DOHH2 (cell line): ENCODE data around the gene RBBP6.

Experiments used
- EZH2phosphoT487 ChIP-seq: fragments of 200-600 bp; sonication (generic); IDR thresholded peaks from 2 replicates; pipeline ENCODE4 v1.6.1; 2017; ENCODE audit warnings: borderline replicate concordance, mild to moderate bottlenecking, antibody characterized with exemption, low read length, moderate library complexity, mixed read lengths
- TF ChIP-seq, protein P1 (sequence below): fragments of 200-600 bp; sonication (generic); IDR thresholded peaks from one replicate; pipeline ENCODE4 v1.5.1; 2014; ENCODE audit warnings: antibody characterized with exemption, mild to moderate bottlenecking, low read depth, low read length; ENCODE audit not compliant: poor library complexity, severe bottlenecking

DNA sequence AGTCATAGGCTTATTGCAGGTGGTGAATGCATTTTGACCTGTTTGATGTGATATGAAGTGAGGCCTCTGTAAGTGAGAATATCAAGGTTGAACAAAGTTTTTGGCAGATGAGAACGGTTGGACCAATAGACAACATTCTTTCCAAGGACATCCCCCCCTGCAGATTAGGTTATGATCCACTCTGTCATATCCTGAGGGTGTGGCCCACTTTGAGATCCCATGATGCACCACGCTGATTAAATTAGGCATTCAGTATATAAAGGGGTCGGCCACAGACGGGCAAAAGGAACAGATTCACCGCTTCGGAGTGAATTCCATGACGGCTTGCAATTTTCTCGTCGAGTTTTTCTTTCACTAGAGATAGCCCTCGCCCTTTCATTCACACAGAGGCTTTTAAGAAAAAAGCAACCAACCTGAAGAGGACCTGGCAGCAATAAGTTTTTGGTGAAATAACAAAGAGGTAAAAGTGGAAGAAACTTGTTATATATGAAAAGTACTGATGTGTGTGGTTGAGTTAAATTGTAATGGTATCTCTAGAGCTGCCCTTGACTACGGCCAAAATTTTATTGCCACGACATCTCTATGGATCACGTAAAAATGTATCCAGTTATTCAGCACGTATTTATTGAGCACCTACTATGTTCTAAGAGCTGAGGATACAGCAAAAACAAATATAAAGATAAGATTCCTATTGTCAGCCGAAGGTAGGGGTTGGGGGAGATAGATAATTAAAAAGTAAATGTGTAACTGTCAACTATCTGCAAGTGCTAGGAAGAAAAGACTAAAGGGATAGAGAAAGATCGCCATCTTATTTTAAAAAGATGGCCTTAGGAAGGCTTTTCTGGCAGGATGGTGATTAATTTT is 1.7 kb upstream of the RBBP6 start:
- TF ChIP-seq, protein P1, sequence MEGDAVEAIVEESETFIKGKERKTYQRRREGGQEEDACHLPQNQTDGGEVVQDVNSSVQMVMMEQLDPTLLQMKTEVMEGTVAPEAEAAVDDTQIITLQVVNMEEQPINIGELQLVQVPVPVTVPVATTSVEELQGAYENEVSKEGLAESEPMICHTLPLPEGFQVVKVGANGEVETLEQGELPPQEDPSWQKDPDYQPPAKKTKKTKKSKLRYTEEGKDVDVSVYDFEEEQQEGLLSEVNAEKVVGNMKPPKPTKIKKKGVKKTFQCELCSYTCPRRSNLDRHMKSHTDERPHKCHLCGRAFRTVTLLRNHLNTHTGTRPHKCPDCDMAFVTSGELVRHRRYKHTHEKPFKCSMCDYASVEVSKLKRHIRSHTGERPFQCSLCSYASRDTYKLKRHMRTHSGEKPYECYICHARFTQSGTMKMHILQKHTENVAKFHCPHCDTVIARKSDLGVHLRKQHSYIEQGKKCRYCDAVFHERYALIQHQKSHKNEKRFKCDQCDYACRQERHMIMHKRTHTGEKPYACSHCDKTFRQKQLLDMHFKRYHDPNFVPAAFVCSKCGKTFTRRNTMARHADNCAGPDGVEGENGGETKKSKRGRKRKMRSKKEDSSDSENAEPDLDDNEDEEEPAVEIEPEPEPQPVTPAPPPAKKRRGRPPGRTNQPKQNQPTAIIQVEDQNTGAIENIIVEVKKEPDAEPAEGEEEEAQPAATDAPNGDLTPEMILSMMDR, result no peak
- no peak for TF ChIP-seq EZH2phosphoT487
